Omental fat pad (tissue), 4 donors: ENCODE data around the gene VPS26B. TPM values are rescaled to one million over a fixed set of nuclear protein-coding genes. Genes with fewer than 3 reads are reported as not detected.

Experiments used
- ATAC-seq: fragments of 150-250 bp; one replicate; pipeline ENCODE4 v1.9.1; 2016; ENCODE audit warnings: mild to moderate bottlenecking, moderate library complexity; ENCODE audit not compliant: low FRiP score
- DNase-seq: peaks from one replicate; pipeline ENCODE4 v3.0.0-alpha.2; 2019; ENCODE audit warnings: low spot score
- total RNA-seq, 4 donors: library from RNA; depleted of rRNA; stranded (reverse); fragments of >200 nt; gene quantifications; one replicate each; pipeline ENCODE4 v1.1.0, GENCODE V29; 2016
- TF ChIP-seq, protein P1 (sequence below), 3 donors: fragments of 450-650 bp; IDR thresholded peaks; one replicate each; pipeline ENCODE4 v1.5.1; 2016 to 2017; ENCODE audit warnings: antibody characterized with exemption in 3 of 3, mild to moderate bottlenecking in 3 of 3, moderate library complexity in 2 of 3

VPS26B gene
- total RNA-seq, 4 donors from 2014 or later = 25.4 to 52.8 (median 37.0) TPM

DNA sequence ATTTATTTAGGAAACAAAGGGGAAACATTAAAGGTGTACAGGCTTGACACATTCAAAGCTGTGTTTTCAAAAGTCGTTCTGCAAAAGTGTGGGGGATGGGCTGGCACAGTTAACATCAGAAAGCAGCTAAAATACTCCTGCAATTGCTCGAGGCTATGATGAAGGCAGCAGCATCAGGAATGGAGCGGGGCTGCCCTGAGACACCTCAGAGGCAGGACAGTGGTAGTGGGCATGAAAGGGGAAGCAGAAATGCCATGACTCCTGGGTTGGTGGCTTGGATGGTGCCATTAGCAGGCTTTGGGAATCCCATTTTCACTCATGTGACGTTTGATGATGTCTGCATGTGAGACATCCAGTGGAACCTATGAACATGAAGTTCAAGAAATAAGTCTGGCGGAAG is 1.4 kb upstream of the VPS26B start:
- no peak for ATAC-seq
- TF ChIP-seq, protein P1, sequence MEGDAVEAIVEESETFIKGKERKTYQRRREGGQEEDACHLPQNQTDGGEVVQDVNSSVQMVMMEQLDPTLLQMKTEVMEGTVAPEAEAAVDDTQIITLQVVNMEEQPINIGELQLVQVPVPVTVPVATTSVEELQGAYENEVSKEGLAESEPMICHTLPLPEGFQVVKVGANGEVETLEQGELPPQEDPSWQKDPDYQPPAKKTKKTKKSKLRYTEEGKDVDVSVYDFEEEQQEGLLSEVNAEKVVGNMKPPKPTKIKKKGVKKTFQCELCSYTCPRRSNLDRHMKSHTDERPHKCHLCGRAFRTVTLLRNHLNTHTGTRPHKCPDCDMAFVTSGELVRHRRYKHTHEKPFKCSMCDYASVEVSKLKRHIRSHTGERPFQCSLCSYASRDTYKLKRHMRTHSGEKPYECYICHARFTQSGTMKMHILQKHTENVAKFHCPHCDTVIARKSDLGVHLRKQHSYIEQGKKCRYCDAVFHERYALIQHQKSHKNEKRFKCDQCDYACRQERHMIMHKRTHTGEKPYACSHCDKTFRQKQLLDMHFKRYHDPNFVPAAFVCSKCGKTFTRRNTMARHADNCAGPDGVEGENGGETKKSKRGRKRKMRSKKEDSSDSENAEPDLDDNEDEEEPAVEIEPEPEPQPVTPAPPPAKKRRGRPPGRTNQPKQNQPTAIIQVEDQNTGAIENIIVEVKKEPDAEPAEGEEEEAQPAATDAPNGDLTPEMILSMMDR (IDR thresholded peaks at IDR 0.05) = no peak
- no peak for DNase-seq

- DNase-seq (no peak), ATAC-seq (peak; percentile 53)
- TF ChIP-seq, protein P1 (IDR thresholded peaks at IDR 0.05) = no peak
Measured at GRCh38 chr11:134224710-134225664, 516 bp downstream of the VPS26B start.

DNA sequence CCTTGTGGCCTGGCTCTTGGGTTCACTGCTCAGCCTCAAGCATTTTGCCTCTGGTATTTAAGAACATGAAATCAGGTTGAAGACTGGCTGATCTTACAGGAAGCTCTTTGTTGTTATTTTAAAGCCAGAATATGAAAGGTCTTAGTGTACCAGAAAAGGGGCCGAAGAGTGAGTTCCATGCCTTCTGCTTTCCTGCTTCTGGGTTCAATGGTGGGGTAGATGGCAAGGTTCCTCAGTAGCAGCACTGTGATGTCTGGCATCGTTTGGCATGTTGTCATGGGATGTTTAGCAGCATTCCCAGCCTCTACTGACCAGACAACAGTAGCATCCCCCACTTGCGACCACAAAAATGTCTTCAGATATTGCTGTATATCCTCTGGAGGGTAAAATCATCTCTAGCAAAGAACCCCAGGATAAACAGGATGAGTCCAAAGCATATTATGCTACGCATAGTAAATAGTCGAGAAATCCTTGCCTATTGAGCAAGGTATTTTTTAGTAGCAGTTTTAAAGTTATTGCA is 2.4 kb downstream of the VPS26B start:
- ATAC-seq (no peak), DNase-seq (no peak)
- TF ChIP-seq, protein P1 (IDR thresholded peaks at IDR 0.05) = no peak

DNA sequence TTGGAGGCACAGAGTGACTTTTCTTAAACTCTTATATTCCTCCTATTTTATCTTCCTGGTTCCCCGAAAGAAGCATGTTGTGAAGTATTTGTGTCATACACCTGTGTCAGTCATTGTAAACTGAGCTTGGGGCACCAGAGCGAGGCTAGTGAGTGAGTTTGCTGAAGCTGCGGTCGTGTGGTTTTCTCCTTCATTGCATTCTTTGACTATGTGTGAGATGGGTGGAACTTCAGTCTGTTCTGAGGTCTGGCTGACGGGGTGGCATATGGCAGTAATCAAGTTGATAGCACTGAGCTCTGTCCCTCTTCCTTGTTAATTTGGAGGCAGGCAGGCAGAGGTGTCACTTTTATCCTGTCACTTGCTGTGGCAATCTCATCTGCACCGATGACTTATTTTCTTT is 4.2 kb downstream of the VPS26B start:
- no peak for ATAC-seq
- no peak for DNase-seq
- TF ChIP-seq, protein P1 (IDR thresholded peaks at IDR 0.05) = no peak

DNA sequence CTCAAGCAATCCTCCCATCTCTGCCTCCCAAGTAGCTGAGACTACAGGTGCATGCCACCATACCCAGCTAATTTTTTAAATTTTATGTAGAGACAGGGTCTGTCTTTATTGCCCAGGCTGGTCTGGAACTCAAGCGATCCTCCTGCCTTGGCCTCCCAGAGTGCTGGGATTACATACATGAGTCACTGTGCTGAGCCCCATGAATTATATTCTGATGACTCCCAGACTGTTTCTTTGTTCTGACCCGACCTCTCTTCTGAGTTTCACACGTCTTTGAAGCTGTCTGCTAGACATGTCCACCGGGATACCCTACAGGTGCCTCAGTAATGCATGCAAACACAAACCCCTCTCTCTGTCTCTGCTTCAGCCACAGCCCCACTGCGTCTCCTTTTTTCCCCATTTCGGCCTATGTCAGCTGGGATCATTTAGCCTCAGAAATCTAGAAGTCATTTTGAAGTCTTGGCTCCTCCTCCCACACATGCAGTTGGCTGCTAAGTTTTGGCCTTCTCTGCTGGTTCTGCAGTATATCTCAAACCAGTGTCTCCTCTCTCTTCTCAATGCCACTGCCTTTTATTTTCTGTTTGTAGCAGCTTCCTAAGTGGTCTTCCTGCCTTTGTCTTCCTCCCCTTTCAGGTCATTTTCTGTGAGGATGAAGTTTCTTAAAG is 4.8 kb downstream of the VPS26B start:
- TF ChIP-seq, protein P1 (IDR thresholded peaks at IDR 0.05) = no peak
- DNase-seq (no peak), ATAC-seq (no peak)

DNA sequence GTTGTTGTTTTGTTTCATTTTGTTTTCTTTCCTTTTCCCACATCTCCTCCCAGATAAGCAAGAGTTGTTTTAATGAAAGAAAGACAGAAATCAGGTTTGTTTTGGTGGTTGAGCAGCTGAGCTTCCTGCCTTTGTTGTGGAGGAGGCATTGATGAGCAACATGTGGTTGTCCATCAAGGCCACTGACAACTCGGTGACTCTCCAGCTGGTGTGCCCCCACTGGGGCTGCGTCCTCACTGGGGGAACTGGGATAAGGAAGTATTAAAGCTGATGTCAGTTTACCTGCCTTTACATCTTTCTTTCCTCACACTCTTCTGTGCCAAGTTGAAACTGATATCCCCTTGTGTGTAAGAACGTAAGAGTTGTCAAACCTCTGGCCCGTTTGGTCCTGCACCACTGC is 5.9 kb downstream of the VPS26B start:
- ATAC-seq (no peak), DNase-seq (no peak)
- TF ChIP-seq, protein P1 (IDR thresholded peaks at IDR 0.05) = no peak
